SK-N-SH treated with all-trans-retinoic acid at 6 μM for 48 hours (cell line): ENCODE data around the gene UNC5C.

Source experiments
- ATAC-seq: fragments of 200-7000 bp; cut with Tn5 transposase; 3 replicates; pipeline ENCODE4 v1.9.1; 2020; ENCODE audit warnings: mild to moderate bottlenecking, moderate library complexity
- ARNTL ChIP-seq: fragments of 450-650 bp; formaldehyde crosslinking; IDR thresholded peaks from 2 replicates; pipeline ENCODE4 v1.5.0; 2020; ENCODE audit warnings: low read depth, mild to moderate bottlenecking, moderate library complexity, borderline replicate concordance
- BACH2 ChIP-seq: fragments of 250-450 bp; sonication (Bioruptor Pico); IDR thresholded peaks from 2 replicates; pipeline ENCODE4 v1.9.0; 2021; ENCODE audit warnings: mild to moderate bottlenecking, borderline replicate concordance
- CSDC2 ChIP-seq: fragments of 250-450 bp; sonication (Bioruptor Pico); IDR thresholded peaks from 2 replicates; pipeline ENCODE4 v1.5.0; 2020; ENCODE audit warnings: mild to moderate bottlenecking, moderate library complexity
- ESRRG ChIP-seq: fragments of 250-450 bp; sonication (Bioruptor Pico); IDR thresholded peaks from 2 replicates; pipeline ENCODE4 v1.6.1; 2021; ENCODE audit warnings: mild to moderate bottlenecking
- ISL1 ChIP-seq: fragments of 250-450 bp; sonication (Bioruptor Pico); IDR thresholded peaks from 2 replicates; pipeline ENCODE4 v2.1.2; 2022; ENCODE audit warnings: mild to moderate bottlenecking, moderate library complexity
- PPARA ChIP-seq: fragments of 250-450 bp; sonication (Bioruptor Pico); IDR thresholded peaks from 2 replicates; pipeline ENCODE4 v1.5.0; 2020; ENCODE audit warnings: mild to moderate bottlenecking, borderline replicate concordance
- SNAI2 ChIP-seq: fragments of 250-450 bp; sonication (Bioruptor Pico); IDR thresholded peaks from 2 replicates; pipeline ENCODE4 v1.5.0; 2020; ENCODE audit warnings: mild to moderate bottlenecking, moderate library complexity
- TSHZ2 ChIP-seq: fragments of 250-450 bp; sonication (Bioruptor Pico); IDR thresholded peaks from 2 replicates; pipeline ENCODE4 v1.5.0; 2020; ENCODE audit warnings: mild to moderate bottlenecking, moderate library complexity
- ZC3H10 ChIP-seq: fragments of 250-450 bp; sonication (Bioruptor Pico); IDR thresholded peaks from 2 replicates; pipeline ENCODE4 v1.5.1; 2021; ENCODE audit warnings: mild to moderate bottlenecking, moderate library complexity
- ZFP3 ChIP-seq: fragments of 250-450 bp; sonication (Bioruptor Pico); IDR thresholded peaks from 2 replicates; pipeline ENCODE4 v1.5.0; 2020; ENCODE audit warnings: mild to moderate bottlenecking, moderate library complexity
- ZNF565 ChIP-seq: fragments of 450-650 bp; formaldehyde crosslinking; conservative IDR thresholded peaks from 2 replicates; pipeline ENCODE4 v1.5.0; 2020; ENCODE audit warnings: low read depth, mild to moderate bottlenecking, moderate library complexity
- ZNF70 ChIP-seq: fragments of 450-650 bp; formaldehyde crosslinking; IDR thresholded peaks from 2 replicates; pipeline ENCODE4 v1.5.0; 2020; ENCODE audit warnings: mild to moderate bottlenecking, moderate library complexity
- ZNF8 ChIP-seq: fragments of 450-650 bp; formaldehyde crosslinking; IDR thresholded peaks from 2 replicates; pipeline ENCODE4 v1.5.0; 2020; ENCODE audit warnings: mild to moderate bottlenecking, moderate library complexity
- TF ChIP-seq, protein P1 (sequence below): fragments of 250-450 bp; sonication (Bioruptor Pico); IDR thresholded peaks from 2 replicates; pipeline ENCODE4 v1.5.1; 2020; ENCODE audit warnings: low read depth, mild to moderate bottlenecking, moderate library complexity
- TF ChIP-seq, protein P2 (sequence below): fragments of 250-450 bp; sonication (Bioruptor Pico); IDR thresholded peaks from 2 replicates; pipeline ENCODE4 v1.5.1; 2021; ENCODE audit warnings: mild to moderate bottlenecking, moderate library complexity

The UNC5C gene

GRCh38 chr4:95536650-95537049 lies 12.1 kb downstream of the UNC5C start (continued):
- TF ChIP-seq, protein P1, sequence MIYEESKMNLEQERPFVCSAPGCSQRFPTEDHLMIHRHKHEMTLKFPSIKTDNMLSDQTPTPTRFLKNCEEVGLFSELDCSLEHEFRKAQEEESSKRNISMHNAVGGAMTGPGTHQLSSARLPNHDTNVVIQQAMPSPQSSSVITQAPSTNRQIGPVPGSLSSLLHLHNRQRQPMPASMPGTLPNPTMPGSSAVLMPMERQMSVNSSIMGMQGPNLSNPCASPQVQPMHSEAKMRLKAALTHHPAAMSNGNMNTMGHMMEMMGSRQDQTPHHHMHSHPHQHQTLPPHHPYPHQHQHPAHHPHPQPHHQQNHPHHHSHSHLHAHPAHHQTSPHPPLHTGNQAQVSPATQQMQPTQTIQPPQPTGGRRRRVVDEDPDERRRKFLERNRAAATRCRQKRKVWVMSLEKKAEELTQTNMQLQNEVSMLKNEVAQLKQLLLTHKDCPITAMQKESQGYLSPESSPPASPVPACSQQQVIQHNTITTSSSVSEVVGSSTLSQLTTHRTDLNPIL (CRISPR knock-in tag), result no peak

GRCh38 chr4:95535180-95535579 lies 13.6 kb downstream of the UNC5C start:
- ATAC-seq, result no peak

DNA sequence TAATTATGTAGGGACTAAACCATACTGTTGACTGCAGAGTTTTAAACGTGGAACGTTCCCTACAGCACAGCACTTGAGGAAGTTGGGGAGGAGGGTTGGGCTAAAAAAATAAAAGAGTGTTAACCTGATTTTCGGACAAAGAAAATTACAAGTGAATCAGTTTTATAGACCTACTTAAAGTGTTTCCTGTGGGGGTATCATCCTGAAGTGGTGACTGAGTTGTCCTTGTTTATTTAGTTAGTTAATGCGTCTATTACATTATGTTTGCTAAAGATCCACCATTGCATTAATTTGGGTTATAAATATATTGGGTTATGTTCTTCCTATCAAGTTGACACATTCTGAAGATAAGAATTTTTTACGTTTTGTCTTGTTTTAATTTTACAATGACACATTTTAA lies 14.7 kb downstream of the UNC5C start:
- no peak for TF ChIP-seq CSDC2 (CRISPR knock-in tag)
- peak; percentile 36 for TF ChIP-seq ISL1 (CRISPR knock-in tag)
- TF ChIP-seq, protein P1 (CRISPR knock-in tag), result no peak
- no peak for TF ChIP-seq ZFP3 (CRISPR knock-in tag)
- ATAC-seq, result no peak

More at GRCh38 chr4:95535180-95535579, 13.6 kb downstream of the UNC5C start:
- TF ChIP-seq ZC3H10 (CRISPR knock-in tag), result no peak
- TF ChIP-seq, protein P1 (CRISPR knock-in tag), result peak; percentile 79; the same call in 1 of the 2 replicates
- TF ChIP-seq ISL1 (CRISPR knock-in tag), result peak; percentile 95
- TF ChIP-seq, all 23 proteins: peak for 2

- ATAC-seq, result no peak
- TF ChIP-seq CSDC2 (CRISPR knock-in tag), result no peak
Measured at GRCh38 chr4:95533254-95533653, 15.5 kb downstream of the UNC5C start.

GRCh38 chr4:95532305-95532704 lies 16.5 kb downstream of the UNC5C start:
- no peak for TF ChIP-seq ZNF565
- TF ChIP-seq PPARA, result no peak
- no peak for TF ChIP-seq ARNTL (CRISPR knock-in tag)
- no peak for TF ChIP-seq ZNF8
- TF ChIP-seq BACH2, result no peak
- TF ChIP-seq, protein P2, sequence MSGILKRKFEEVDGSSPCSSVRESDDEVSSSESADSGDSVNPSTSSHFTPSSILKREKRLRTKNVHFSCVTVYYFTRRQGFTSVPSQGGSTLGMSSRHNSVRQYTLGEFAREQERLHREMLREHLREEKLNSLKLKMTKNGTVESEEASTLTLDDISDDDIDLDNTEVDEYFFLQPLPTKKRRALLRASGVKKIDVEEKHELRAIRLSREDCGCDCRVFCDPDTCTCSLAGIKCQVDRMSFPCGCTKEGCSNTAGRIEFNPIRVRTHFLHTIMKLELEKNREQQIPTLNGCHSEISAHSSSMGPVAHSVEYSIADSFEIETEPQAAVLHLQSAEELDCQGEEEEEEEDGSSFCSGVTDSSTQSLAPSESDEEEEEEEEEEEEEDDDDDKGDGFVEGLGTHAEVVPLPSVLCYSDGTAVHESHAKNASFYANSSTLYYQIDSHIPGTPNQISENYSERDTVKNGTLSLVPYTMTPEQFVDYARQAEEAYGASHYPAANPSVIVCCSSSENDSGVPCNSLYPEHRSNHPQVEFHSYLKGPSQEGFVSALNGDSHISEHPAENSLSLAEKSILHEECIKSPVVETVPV (CRISPR knock-in tag), result no peak
- TF ChIP-seq TSHZ2 (CRISPR knock-in tag), result no peak
- TF ChIP-seq ESRRG, result no peak
- TF ChIP-seq CSDC2 (CRISPR knock-in tag), result no peak
- no peak for TF ChIP-seq SNAI2 (CRISPR knock-in tag)
- TF ChIP-seq, protein P1 (CRISPR knock-in tag), result no peak
- TF ChIP-seq ISL1 (CRISPR knock-in tag), result no peak
- TF ChIP-seq ZNF70 (CRISPR knock-in tag), result no peak
- ATAC-seq, result 0 out of 3 replicates have a peak, but pooled peaks have one; percentile 4
